K562 (cell line): ENCODE results near the gene NUDT1. TPM values are rescaled to one million over a fixed set of nuclear protein-coding genes. Genes with fewer than 3 reads are reported as not detected.

Experiments used
- AFF1 ChIP-seq, 2 experiments: fragments of 450-650 bp; IDR thresholded peaks; 2 replicates each; pipeline ENCODE4 v1.6.1; 2018; ENCODE audit warnings: mild to moderate bottlenecking in 2 of 2, low read depth in 1 of 2; ENCODE audit not compliant: partially characterized antibody in 2 of 2
- DIDO1 ChIP-seq: fragments of 450-650 bp; IDR thresholded peaks from 2 replicates; pipeline ENCODE4 v1.6.1; 2016; ENCODE audit warnings: low read depth, missing biosample characterization, missing genetic modification characterization
- FIP1L1 ChIP-seq: fragments of 200-400 bp; formaldehyde crosslinking; IDR thresholded peaks from 2 replicates; pipeline ENCODE4 v1.6.1; 2018; ENCODE audit warnings: mild to moderate bottlenecking, low read depth, low read length; ENCODE audit not compliant: poor library complexity, severe bottlenecking
- NEUROD1 ChIP-seq: fragments of 150-350 bp; IDR thresholded peaks from 2 replicates; pipeline ENCODE4 v1.6.1; 2014; ENCODE audit warnings: borderline replicate concordance, low read length, low read depth; ENCODE audit not compliant: partially characterized antibody
- SIRT6 ChIP-seq: IDR thresholded peaks from one replicate; pipeline ENCODE4 v1.6.1; 2012; ENCODE audit warnings: low read depth, mild to moderate bottlenecking, control low read depth, inconsistent platforms, low read length, moderate library complexity
- SMAD2 ChIP-seq: fragments of 150-350 bp; IDR thresholded peaks from 2 replicates; pipeline ENCODE4 v1.6.1; 2014; ENCODE audit warnings: low read depth, mild to moderate bottlenecking, low read length
- SMAD3 ChIP-seq: fragments of 450-650 bp; formaldehyde crosslinking; conservative IDR thresholded peaks from 2 replicates; pipeline ENCODE4 v1.4.0; 2020; ENCODE audit warnings: mild to moderate bottlenecking
- SMAD4 ChIP-seq: fragments of 250-450 bp; sonication (Bioruptor Pico); conservative IDR thresholded peaks from 2 replicates; pipeline ENCODE4 v1.8.0; 2021; ENCODE audit warnings: inconsistent platforms, mild to moderate bottlenecking, moderate library complexity
- SP1 ChIP-seq: sonication (generic); formaldehyde crosslinking; IDR thresholded peaks from 2 replicates; pipeline ENCODE4 v1.8.1; 2022; ENCODE audit warnings: mild to moderate bottlenecking, missing genetic modification reagents
- STAT6 ChIP-seq: sonication (generic); formaldehyde crosslinking; IDR thresholded peaks from 2 replicates; pipeline ENCODE4 v1.8.1; 2023; ENCODE audit warnings: mild to moderate bottlenecking, missing genetic modification reagents
- TRIM25 ChIP-seq: fragments of 450-650 bp; IDR thresholded peaks from 2 replicates; pipeline ENCODE4 v1.7.0; 2016; ENCODE audit warnings: borderline replicate concordance
- USF1 ChIP-seq: sonication (generic); formaldehyde crosslinking; IDR thresholded peaks from 2 replicates; pipeline ENCODE4 v1.9.0; 2022; ENCODE audit warnings: mild to moderate bottlenecking, missing genetic modification reagents
- ZBTB33 ChIP-seq: sonication (generic); formaldehyde crosslinking; IDR thresholded peaks from 2 replicates; pipeline ENCODE4 v1.8.1; 2023; ENCODE audit warnings: mild to moderate bottlenecking, missing genetic modification reagents
- ZNF140 ChIP-seq: fragments of 250-450 bp; sonication (Bioruptor Pico); IDR thresholded peaks from 2 replicates; pipeline ENCODE4 v1.8.0; 2021; ENCODE audit warnings: moderate library complexity, mild to moderate bottlenecking, inconsistent platforms
- polyA plus RNA-seq, 8 experiments: library from polyadenylated mRNA; depleted of rRNA in 4 of 8; stranded (reverse) in 5 of 8; unstranded in 3 of 8; fragments of >200 nt; fragmentation: Nextera tagmentation in 2 of 8; fragmentation: Illumina TruSeq in 1 of 8; extraction: Ambion mirVana in 2 of 8; extraction: Trizol in 1 of 8; gene quantifications; 2 replicates each; pipeline versions ENCODE4 v1.2.1 to v1.2.3, GENCODE V29; 2011 to 2014; ENCODE audit warnings: inconsistent platforms in 1 of 8, missing spikeins in 1 of 8
- total RNA-seq, 7 experiments: library from RNA; depleted of rRNA in 6 of 7; stranded (reverse); fragments of >200 nt in 6 of 7; fragmentation: Illumina TruSeq in 2 of 7; extraction: Trizol in 2 of 7; gene quantifications; 2 replicates each; pipeline versions ENCODE4 v1.2.1 to v1.2.3, GENCODE V29; 2011 to 2021; ENCODE audit warnings: low replicate concordance in 1 of 7

NUDT1 gene
- total and polyA plus RNA-seq, 9 of the 15 experiments (the other 6 are each of a cell fraction or from before 2014, with no cell fraction given): 5.3 to 73.3 (median 29.6) TPM

- TF ChIP-seq AFF1 (IDR thresholded peaks at IDR 0.05; ENCODE audit: low read depth in 1 of 2, partially characterized antibody in 2 of 2) (no peak), ZBTB33 (CRISPR knock-in tag) (0 out of 2 replicates have a peak, but pooled peaks have one; percentile 16), SMAD4 (CRISPR knock-in tag) (no peak; the same call in 1 of the 2 replicates), DIDO1 (no peak), ZNF140 (CRISPR knock-in tag) (no peak), FIP1L1 (peak; percentile 71), USF1 (CRISPR knock-in tag) (peak; percentile 21; the same call in 1 of the 2 replicates), SIRT6 (no peak), NEUROD1 (peak; percentile 67), STAT6 (CRISPR knock-in tag) (no peak), SP1 (peak; percentile 89), SMAD2 (no peak), TRIM25 (no peak), SMAD3 (CRISPR knock-in tag) (no peak)
Observed at GRCh38 chr7:2241580-2242540, at the start of gene NUDT1, which contains the start of gene MRM2 (continued).
